H1 (cell line): ENCODE measurements around the gene CYP27C1. TPM values are rescaled to one million over a fixed set of nuclear protein-coding genes. Genes with fewer than 3 reads are reported as not detected.

Source experiments
- CTCF ChIA-PET: fragments of 300-600 bp; sonication (Branson Sonifier 250); formaldehyde crosslinking; loops from one replicate; lab custom pipeline; 2021; ENCODE audit not compliant: partially characterized antibody; lab: Charles Lee
- POLR2A ChIA-PET: fragments of 300-600 bp; sonication (Branson Sonifier 250); formaldehyde crosslinking; loops from one replicate; lab custom pipeline; 2021; ENCODE audit warnings: inconsistent platforms; ENCODE audit not compliant: partially characterized antibody; lab: Charles Lee
- DNase-seq, 2 experiments: peaks; one replicate each; pipeline versions ENCODE4 v3.0.0 to v3.0.0-alpha.2; 2010 to 2022; ENCODE audit warnings: low spot score in 2 of 2, low read depth in 1 of 2, mixed read lengths in 1 of 2
- FAIRE-seq: peaks from 2 replicates; lab custom pipeline; 2011; peaks lifted over from hg19 to GRCh38; lab: Jason Lieb, UNC
- H2AFZ ChIP-seq: 2 replicates; pipeline ENCODE4 v1.8.1; 2012; ENCODE audit warnings: low read length, inconsistent platforms
- H2AK5ac ChIP-seq: 2 replicates; pipeline ENCODE4 v1.6.1; 2013; ENCODE audit warnings: low read depth, low read length
- H2BK120ac ChIP-seq: replicated peaks from 2 replicates; pipeline ENCODE3; 2013; ENCODE audit warnings: low read depth, low read length, inconsistent platforms
- H2BK12ac ChIP-seq: 2 replicates; pipeline ENCODE4 v1.6.1; 2013; ENCODE audit warnings: low read depth, low read length
- H2BK15ac ChIP-seq: 2 replicates; pipeline ENCODE4 v1.6.1; 2013; ENCODE audit warnings: low read length
- H2BK20ac ChIP-seq: 2 replicates; pipeline ENCODE4 v1.6.1; 2013; ENCODE audit warnings: low read length
- H2BK5ac ChIP-seq: 2 replicates; pipeline ENCODE4 v1.6.1; 2013; ENCODE audit warnings: low read depth, low read length
- H3K14ac ChIP-seq: 2 replicates; pipeline ENCODE4 v1.6.1; 2013; ENCODE audit warnings: inconsistent platforms; ENCODE audit not compliant: insufficient read length
- H3K18ac ChIP-seq: 2 replicates; pipeline ENCODE4 v1.6.1; 2013; ENCODE audit warnings: low read length; ENCODE audit errors: extremely low read depth
- H3K23ac ChIP-seq: 2 replicates; pipeline ENCODE4 v1.6.1; 2013; ENCODE audit warnings: inconsistent platforms; ENCODE audit not compliant: insufficient read length
- H3K23me2 ChIP-seq: 2 replicates; pipeline ENCODE4 v1.6.1; 2013; ENCODE audit warnings: low read depth, low read length
- H3K27ac ChIP-seq: 2 replicates; pipeline ENCODE4 v1.6.1; 2011; ENCODE audit warnings: low read depth, low read length, inconsistent platforms
- H3K27me3 ChIP-seq, 4 experiments: replicated peaks in 1 of 4; 1 replicate in 1 of 4; 2 replicates in 3 of 4; pipeline versions ENCODE4 v1.6.1 to v1.8.1; 2011 to 2013; ENCODE audit warnings: low read length in 3 of 4, mild to moderate bottlenecking in 3 of 4, inconsistent platforms in 2 of 4, mixed read lengths in 2 of 4, moderate library complexity in 1 of 4; ENCODE audit not compliant: control insufficient read depth in 3 of 4, insufficient read depth in 3 of 4; ENCODE audit errors: extremely low read depth in 1 of 4
- H3K36me3 ChIP-seq, 4 experiments: 2 replicates each; pipeline versions ENCODE4 v1.6.1 to v1.8.1; 2011 to 2013; ENCODE audit warnings: mild to moderate bottlenecking in 4 of 4, low read length in 3 of 4, moderate library complexity in 2 of 4, control low read depth in 1 of 4, inconsistent platforms in 1 of 4; ENCODE audit not compliant: insufficient read depth in 4 of 4, control insufficient read depth in 2 of 4
- H3K4ac ChIP-seq: replicated peaks from 2 replicates; pipeline ENCODE3; 2013; ENCODE audit warnings: low read length, low read depth, mixed read lengths, inconsistent platforms; ENCODE audit not compliant: insufficient read length
- H3K4me1 ChIP-seq, 4 experiments: replicated peaks in 1 of 4; 1 replicate in 1 of 4; 2 replicates in 3 of 4; pipeline versions ENCODE4 v1.6.1 to v1.8.1; 2011 to 2013; ENCODE audit warnings: low read length in 3 of 4, inconsistent platforms in 2 of 4, mixed read lengths in 1 of 4; ENCODE audit not compliant: insufficient read depth in 4 of 4, control insufficient read depth in 3 of 4
- H3K4me2 ChIP-seq, 2 experiments: 2 replicates each; pipeline versions ENCODE4 v1.6.1 to v1.8.1; 2011 to 2013; ENCODE audit warnings: low read depth in 2 of 2, low read length in 2 of 2, control low read depth in 1 of 2, inconsistent platforms in 1 of 2, mild to moderate bottlenecking in 1 of 2; ENCODE audit not compliant: insufficient read depth in 1 of 2
- H3K4me3 ChIP-seq, 4 experiments: fragments of 200-600, 300-600 bp in 1 of 4; sonication (generic), shearing (Covaris generic), sonication (Bioruptor Twin) in 1 of 4; 2 replicates each; pipeline versions ENCODE4 v1.5.1 to v1.8.1; 2011 to 2016; ENCODE audit warnings: low read length in 4 of 4, low read depth in 3 of 4, control low read depth in 2 of 4, inconsistent platforms in 2 of 4, mild to moderate bottlenecking in 2 of 4, mixed read lengths in 1 of 4, moderate library complexity in 1 of 4; ENCODE audit not compliant: insufficient read depth in 2 of 4; ENCODE audit errors: extremely low read depth in 1 of 4
- H3K56ac ChIP-seq: replicated peaks from 2 replicates; pipeline ENCODE3; 2013; ENCODE audit warnings: low read depth, mild to moderate bottlenecking, mixed read lengths, low read length, inconsistent platforms; ENCODE audit not compliant: insufficient read length
- H3K79me1 ChIP-seq: 2 replicates; pipeline ENCODE4 v1.6.1; 2013; ENCODE audit warnings: low read depth, low read length, control low read depth
- H3K79me2 ChIP-seq, 2 experiments: 2 replicates each; pipeline versions ENCODE4 v1.6.1 to v1.8.1; 2012 to 2013; ENCODE audit warnings: low read length in 2 of 2, mild to moderate bottlenecking in 2 of 2, inconsistent platforms in 1 of 2; ENCODE audit not compliant: insufficient read depth in 2 of 2, control insufficient read depth in 1 of 2
- H3K9ac ChIP-seq, 4 experiments: replicated peaks in 1 of 4; 1 replicate in 1 of 4; 2 replicates in 3 of 4; pipeline versions ENCODE4 v1.6.1 to v1.8.1; 2011 to 2013; ENCODE audit warnings: low read depth in 3 of 4, low read length in 3 of 4, control low read depth in 2 of 4, mild to moderate bottlenecking in 2 of 4, moderate library complexity in 2 of 4, inconsistent platforms in 1 of 4; ENCODE audit errors: extremely low read depth in 1 of 4
- H3K9me3 ChIP-seq, 2 experiments: 2 replicates each; pipeline versions ENCODE4 v1.6.1 to v1.8.1; 2012 to 2013; ENCODE audit warnings: mild to moderate bottlenecking in 2 of 2, moderate library complexity in 2 of 2, control low read depth in 1 of 2, inconsistent platforms in 1 of 2, low read depth in 1 of 2, low read length in 1 of 2, mixed read lengths in 1 of 2; ENCODE audit not compliant: insufficient read depth in 2 of 2
- H4K20me1 ChIP-seq, 2 experiments: replicated peaks in 1 of 2; 2 replicates each; pipeline versions ENCODE3 to v1.8.1; 2011 to 2013; ENCODE audit warnings: inconsistent platforms in 2 of 2, low read length in 2 of 2, mild to moderate bottlenecking in 1 of 2; ENCODE audit not compliant: insufficient read depth in 2 of 2, control insufficient read depth in 1 of 2
- H4K5ac ChIP-seq: 2 replicates; pipeline ENCODE4 v1.6.1; 2013; ENCODE audit warnings: low read length, low read depth, mixed read lengths, inconsistent platforms; ENCODE audit not compliant: insufficient read length
- H4K8ac ChIP-seq: 2 replicates; pipeline ENCODE4 v1.8.0; 2013; ENCODE audit warnings: mild to moderate bottlenecking, moderate library complexity, low read length, inconsistent platforms; ENCODE audit not compliant: insufficient read depth; ENCODE audit errors: extremely low read depth
- H4K91ac ChIP-seq: replicated peaks from 2 replicates; pipeline ENCODE3; 2013; ENCODE audit warnings: low read length, mixed read lengths, inconsistent platforms; ENCODE audit not compliant: insufficient read length
- CHD2 ChIP-seq: IDR thresholded peaks from 2 replicates; pipeline ENCODE4 v1.6.1; 2012; ENCODE audit warnings: low read length, improper control_type of control experiment
- HDAC2 ChIP-seq, 2 experiments: fragments of 300-600 bp in 1 of 2; sonication (generic) in 1 of 2; IDR thresholded peaks; 2 replicates each; pipeline ENCODE4 v1.6.1; 2011 to 2012; ENCODE audit warnings: low read depth in 2 of 2, low read length in 2 of 2, mild to moderate bottlenecking in 2 of 2, moderate library complexity in 2 of 2, borderline replicate concordance in 1 of 2, inconsistent platforms in 1 of 2
- RNF2 ChIP-seq: fragments of 200-900, 300-1000 bp; sonication (generic); IDR thresholded peaks from 2 replicates; pipeline ENCODE4 v1.7.1; 2016; ENCODE audit warnings: borderline replicate concordance, low read depth, mild to moderate bottlenecking, antibody characterized with exemption, low read length; ENCODE audit not compliant: poor library complexity, severe bottlenecking; ENCODE audit errors: missing control alignments
- RXRA ChIP-seq: IDR thresholded peaks from 2 replicates; pipeline ENCODE4 v1.6.1; 2011; ENCODE audit warnings: low read depth, mild to moderate bottlenecking, low read length, moderate library complexity; ENCODE audit not compliant: insufficient read depth
- SIN3A ChIP-seq, 2 experiments: IDR thresholded peaks in 1 of 2; conservative IDR thresholded peaks in 1 of 2; 2 replicates each; pipeline ENCODE4 v1.6.1; 2011 to 2012; ENCODE audit warnings: low read length in 2 of 2, improper control_type of control experiment in 1 of 2, low read depth in 1 of 2, mild to moderate bottlenecking in 1 of 2
- SIRT6 ChIP-seq: IDR thresholded peaks from one replicate; pipeline ENCODE4 v1.7.1; 2012; ENCODE audit warnings: low read length, inconsistent platforms
- WGBS, 2 experiments: shearing (Covaris generic) in 1 of 2; methylation state at CpG; one replicate each; pipeline versions ENCODE4 v1.1.6 to v1.1.7; 2013 to 2015; ENCODE audit warnings: low lambda C conversion rate in 2 of 2, mixed read lengths in 2 of 2, inconsistent platforms in 1 of 2, low coverage in 1 of 2, missing lambda C conversion rate in 1 of 2; ENCODE audit not compliant: insufficient replicate concordance in 2 of 2, insufficient coverage in 1 of 2, insufficient read length in 1 of 2; ENCODE audit errors: extremely low coverage in 1 of 2, missing lambda C conversion rate in 1 of 2; 5-methylcytosine and 5-hydroxymethylcytosine counted together
- polyA plus RNA-seq, 7 experiments: library from polyadenylated mRNA; depleted of rRNA in 3 of 7; stranded (reverse) in 5 of 7; unstranded in 2 of 7; fragments of >200 nt in 5 of 7; fragments of 200-250 nt in 2 of 7; gene quantifications; 1 replicate in 5 of 7; 2 replicates in 1 of 7; 4 replicates in 1 of 7; pipeline versions ENCODE4 v1.2.1 to v1.2.3, GENCODE V29; 2011 to 2013; ENCODE audit warnings: missing spikeins in 2 of 7, mixed read lengths in 2 of 7
- total RNA-seq: library from RNA; stranded (reverse); fragmentation: NEBNext Ultra II Directional; extraction: Animal tissue kit (Norgen Biotek cat#: 25700); gene quantifications from 2 replicates; pipeline ENCODE4 v1.2.1, GENCODE V29; 2021

CYP27C1 gene
- total and polyA plus RNA-seq, 2 of the 8 experiments (the other 6 are each of a cell fraction or from before 2014, with no cell fraction given), result 1.3 to 3.2 TPM

DNA sequence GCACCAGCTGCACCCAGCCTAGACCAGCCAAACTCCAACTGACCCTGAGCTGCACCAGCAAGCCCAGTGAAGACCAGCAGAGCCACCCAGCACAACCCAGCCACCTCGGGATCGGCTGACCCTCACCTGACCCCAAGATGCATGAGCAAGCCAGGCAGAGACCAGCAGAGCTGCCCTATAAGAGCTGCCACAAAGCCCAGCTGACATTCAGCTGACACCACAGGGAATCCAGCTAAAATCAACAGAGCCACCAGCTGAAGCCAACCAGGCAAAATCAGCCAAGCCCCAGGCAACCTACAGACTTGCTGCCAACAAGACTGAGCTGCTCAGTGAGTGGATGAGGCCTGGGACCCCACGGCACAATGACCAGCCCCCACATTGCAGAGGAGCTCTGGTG, 54.6 kb downstream of the CYP27C1 start:
- FAIRE-seq (no peak), DNase-seq (peak in 1 of 2 experiments; percentile 41)
- H3K27me3 ChIP-seq, result no peaks in the 10 kb centered on the region
- no peak overlapping the region for H2BK20ac ChIP-seq
- no peaks in the 10 kb centered on the region for H3K79me2 ChIP-seq
- H3K9ac ChIP-seq, result no peak overlapping the region
- H3K4ac ChIP-seq, result no peak overlapping the region
- H4K5ac ChIP-seq, result no peak overlapping the region
- H3K18ac ChIP-seq, result no peak overlapping the region; the same call in 1 of the 2 replicates
- no peak overlapping the region for H3K4me2 ChIP-seq
- no peaks in the 10 kb centered on the region for H3K9me3 ChIP-seq
- H3K23ac ChIP-seq, result no peak overlapping the region
- 85% methylated on average over 3 of the region's 3 CpGs; no CpG with 5 or more reads in 1 of the 2 experiments for WGBS, 2 experiments
- POLR2A ChIA-PET, result no interaction called here
- no peak for TF ChIP-seq HDAC2 (IDR thresholded peaks at IDR 0.05; ENCODE audit: borderline replicate concordance in 1 of 2, low read depth in 2 of 2, low read length in 2 of 2)
- TF ChIP-seq CHD2, result no peak
- no peak for TF ChIP-seq SIRT6
- peak; percentile 81 to 84; a peak in 3 of 4 replicates for TF ChIP-seq SIN3A (conservative IDR thresholded peaks at IDR 0.05 in 1 of 2, IDR thresholded peaks at IDR 0.05 in 1 of 2; ENCODE audit: low read depth in 1 of 2, low read length in 2 of 2)
- TF ChIP-seq RNF2, result no peak
- TF ChIP-seq RXRA, result peak; percentile 73; the same call in 1 of the 2 replicates
- no peaks in the 10 kb centered on the region for H4K20me1 ChIP-seq
- no peak overlapping the region for H4K8ac ChIP-seq
- H2BK12ac ChIP-seq, result no peak overlapping the region
- no peak overlapping the region for H2BK15ac ChIP-seq
- no peak overlapping the region for H3K27ac ChIP-seq
- no peaks in the 10 kb centered on the region for H3K23me2 ChIP-seq
- peaks cover 0 to 5% (median 3%) of the 10 kb centered on the region in 4 experiments; a peak in 4 of 7 replicates for H3K4me1 ChIP-seq
- no peaks in the 10 kb centered on the region for H3K79me1 ChIP-seq
- H3K4me3 ChIP-seq, result no peak overlapping the region
- H4K91ac ChIP-seq, result no peak overlapping the region
- CTCF ChIA-PET, result interaction anchor here (0.7 to 3.1 kb wide), 7 partner anchors 7 to 98 kb away, joined by 3 to 11 read pairs (median 3); no protein-coding TSS in a partner anchor
- no peaks in the 10 kb centered on the region for H3K36me3 ChIP-seq
- no peak overlapping the region for H2AFZ ChIP-seq
- H3K14ac ChIP-seq, result no peak overlapping the region
- H3K56ac ChIP-seq, result no peak overlapping the region
- no peak overlapping the region for H2AK5ac ChIP-seq
- no peak overlapping the region for H2BK120ac ChIP-seq
- H2BK5ac ChIP-seq, result no peak overlapping the region
